ENCODE results near the gene ITGB8. TPM values are rescaled to one million over a fixed set of nuclear protein-coding genes. Genes with fewer than 3 reads are reported as not detected.

Gene ITGB8
- total RNA-seq = 25.0 and 56.9 TPM in 2 replicates

GRCh38 chr7:20330239-20330927 lies at the start of gene ITGB8:
TSS of gene ITGB8 (plus strand) at chr7:20330900. CDS start at chr7:20331807, 907 bp downstream.

Other genes with a start within 250 kb of the ITGB8 start
- 0.15 and 0.17 TPM in 2 replicates for gene MACC1, start 113.5 kb upstream of the ITGB8 start, total RNA-seq